ENCODE results near the gene KIZ.

DNA sequence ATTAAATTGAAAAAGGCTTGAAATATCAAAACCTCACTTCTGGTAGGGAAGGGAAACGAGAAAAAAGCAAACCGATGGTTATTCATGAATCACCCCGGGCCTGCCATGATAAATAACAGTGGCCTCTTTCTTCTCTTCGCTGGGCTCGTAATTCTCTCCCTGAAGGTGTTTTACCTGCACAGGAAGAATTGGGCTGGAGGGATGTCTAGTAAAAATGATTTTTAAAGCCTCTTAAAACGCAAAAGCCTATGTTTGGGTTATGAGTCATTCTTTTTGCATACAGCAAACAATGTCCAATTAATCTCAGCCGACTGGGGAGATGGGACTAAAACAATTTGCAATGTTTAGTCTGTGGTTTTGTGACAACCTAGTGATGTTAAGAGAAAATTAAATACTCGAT lies 36.5 kb upstream of the KIZ start:
- TF ChIP-seq CTCF (IDR thresholded peaks at IDR 0.05; ENCODE audit: low read depth, low read length) (no peak), MAX (IDR thresholded peaks at IDR 0.05; ENCODE audit: low read depth, low read length) (no peak)

Measured in NB4 (cell line).